B cell (primary cell): Measurements from ENCODE around the gene ASH1L. TPM values are rescaled to one million over a fixed set of nuclear protein-coding genes. Genes with fewer than 3 reads are reported as not detected.
"Not testable (repeated sequence)": the region's sequence is repeated elsewhere in the genome, so short reads cannot be mapped to it uniquely, and the experiment has no call there.

Experiments
- ATAC-seq: fragments of 200-7000 bp; cut with Tn5 transposase; one replicate; pipeline ENCODE4 v1.10.0; 2021; ENCODE audit warnings: low read depth, mild to moderate bottlenecking, moderate number of reproducible peaks, moderate library complexity
- CTCF ChIA-PET: fragments of 350-600 bp; sonication (Branson Sonifier 250); formaldehyde crosslinking; loops from one replicate; lab custom pipeline; 2021; ENCODE audit warnings: antibody characterized with exemption, inconsistent platforms; lab: Charles Lee
- POLR2A ChIA-PET: fragments of 350-600 bp; sonication (Branson Sonifier 250); formaldehyde crosslinking; loops from one replicate; lab custom pipeline; 2021; ENCODE audit warnings: antibody characterized with exemption; lab: Charles Lee
- DNase-seq: peaks from one replicate; pipeline ENCODE4 v3.0.0; 2013
- H2AFZ ChIP-seq: 2 replicates; pipeline ENCODE4 v1.6.1; 2012; ENCODE audit warnings: mild to moderate bottlenecking, low read depth, low read length; ENCODE audit not compliant: insufficient read depth, poor library complexity, severe bottlenecking
- H3K27ac ChIP-seq, 2 donors: 1 replicate in 1 of 2; 2 replicates in 1 of 2; pipeline ENCODE4 v1.5.1; 2012 to 2013; ENCODE audit warnings: low read length in 2 of 2, mild to moderate bottlenecking in 2 of 2, moderate library complexity in 1 of 2
- H3K27me3 ChIP-seq, 4 experiments: fragments of 200-600 bp in 1 of 4; sonication (generic) in 1 of 4; replicated peaks in 1 of 4; 1 replicate in 2 of 4; 2 replicates in 2 of 4; pipeline versions ENCODE4 v1.6.1 to v1.7.0; 2013 to 2016; ENCODE audit warnings: low read length in 3 of 4, mild to moderate bottlenecking in 2 of 4, mixed read lengths in 1 of 4, moderate library complexity in 1 of 4; ENCODE audit not compliant: insufficient read depth in 4 of 4, control insufficient read depth in 3 of 4; ENCODE audit errors: control extremely low read depth in 1 of 4
- H3K36me3 ChIP-seq, 2 experiments: replicated peaks in 1 of 2; 1 replicate in 1 of 2; 2 replicates in 1 of 2; pipeline versions ENCODE4 v1.6.1 to v1.7.1; 2013; ENCODE audit warnings: low read length in 1 of 2; ENCODE audit not compliant: insufficient read depth in 2 of 2, control insufficient read depth in 1 of 2; ENCODE audit errors: control extremely low read depth in 1 of 2, extremely low read depth in 1 of 2
- H3K4me1 ChIP-seq, 2 donors: fragments of 200-600 bp in 1 of 2; sonication (generic) in 1 of 2; 1 replicate in 1 of 2; 2 replicates in 1 of 2; pipeline versions ENCODE4 v1.5.1 to v1.6.1; 2013 to 2017; ENCODE audit warnings: low read length in 2 of 2; ENCODE audit not compliant: control insufficient read depth in 2 of 2, insufficient read depth in 2 of 2
- H3K4me2 ChIP-seq: replicated peaks from 2 replicates; pipeline ENCODE3; 2012; ENCODE audit warnings: mild to moderate bottlenecking, low read depth, low read length; ENCODE audit not compliant: poor library complexity, severe bottlenecking
- H3K4me3 ChIP-seq, 5 experiments: fragments of 200-600 bp in 1 of 5; sonication (generic) in 1 of 5; 1 replicate in 3 of 5; 2 replicates in 2 of 5; pipeline versions ENCODE4 v1.5.1 to v1.7.0; 2011 to 2016; ENCODE audit warnings: low read length in 4 of 5, mild to moderate bottlenecking in 4 of 5, low read depth in 2 of 5, control low read depth in 1 of 5, moderate library complexity in 1 of 5; ENCODE audit not compliant: insufficient read depth in 1 of 5; ENCODE audit errors: control extremely low read depth in 1 of 5, extremely low read depth in 1 of 5
- H3K79me2 ChIP-seq: fragments of 200-600 bp; sonication (generic); one replicate; pipeline ENCODE4 v1.6.0; 2016; ENCODE audit warnings: low read length; ENCODE audit not compliant: control insufficient read depth, insufficient read depth
- H3K9ac ChIP-seq: fragments of 200-600 bp; sonication (generic); 2 replicates; pipeline ENCODE4 v1.6.1; 2017; ENCODE audit warnings: mild to moderate bottlenecking, low read length, moderate library complexity
- H3K9me3 ChIP-seq, 3 donors: one replicate each; pipeline versions ENCODE4 v1.6.1 to v1.7.1; 2013; ENCODE audit warnings: low read length in 2 of 3; ENCODE audit not compliant: control insufficient read depth in 2 of 3, insufficient read depth in 1 of 3; ENCODE audit errors: control extremely low read depth in 1 of 3
- H4K20me1 ChIP-seq: 2 replicates; pipeline ENCODE4 v1.6.0; 2012; ENCODE audit warnings: mild to moderate bottlenecking, low read length; ENCODE audit not compliant: insufficient read depth, control insufficient read depth, poor library complexity, severe bottlenecking
- H3K27ac Mint-ChIP-seq: one replicate; pipeline ENCODE4 v1.8.0; 2021; ENCODE audit warnings: mixed read lengths
- H3K27me3 Mint-ChIP-seq: one replicate; pipeline ENCODE4 v1.8.0; 2021; ENCODE audit warnings: mixed read lengths
- H3K4me1 Mint-ChIP-seq: one replicate; pipeline ENCODE4 v1.8.0; 2021; ENCODE audit warnings: mixed read lengths
- H3K4me3 Mint-ChIP-seq: one replicate; pipeline ENCODE4 v1.8.0; 2021; ENCODE audit warnings: mixed read lengths
- H3K9me3 Mint-ChIP-seq: one replicate; pipeline ENCODE4 v1.8.0; 2022; ENCODE audit warnings: mixed read lengths; ENCODE audit not compliant: insufficient read depth
- EZH2 ChIP-seq: IDR thresholded peaks from 2 replicates; pipeline ENCODE4 v1.6.1; 2012; ENCODE audit warnings: borderline replicate concordance, low read depth, mild to moderate bottlenecking, moderate library complexity, low read length; ENCODE audit not compliant: insufficient read depth, poor library complexity, severe bottlenecking
- WGBS: methylation state at CpG from one replicate; pipeline ENCODE4 v1.1.5; 2013; ENCODE audit warnings: missing lambda C conversion rate; ENCODE audit not compliant: insufficient coverage; 5-methylcytosine and 5-hydroxymethylcytosine counted together
- intact Hi-C: fragments of 100-400 bp; cut with micrococcal nuclease; formaldehyde crosslinking; loops from one replicate; pipeline ENCODE4 v1.10.0; 2022
- polyA plus RNA-seq: library from polyadenylated mRNA; depleted of rRNA; stranded (reverse); fragments of >200 nt; gene quantifications from 2 replicates; pipeline ENCODE4 v1.2.3, GENCODE V29; 2012
- total RNA-seq, 2 donors: library from RNA; stranded (reverse); fragments of 120-200 nt in 1 of 2; gene quantifications; 1 replicate in 1 of 2; 2 replicates in 1 of 2; pipeline versions ENCODE4 v1.2.3 to v1.2.4, GENCODE V29; 2013 to 2022
- TF ChIP-seq, protein P1 (sequence below): fragments of 200-600 bp; IDR thresholded peaks from one replicate; pipeline ENCODE4 v1.8.0; 2022; ENCODE audit warnings: antibody characterized with exemption, mild to moderate bottlenecking

Gene ASH1L
- total and polyA plus RNA-seq, 2 donors (not counting 1 experiment from before 2014, with no cell fraction given) = 17.7 to 124 TPM

DNA sequence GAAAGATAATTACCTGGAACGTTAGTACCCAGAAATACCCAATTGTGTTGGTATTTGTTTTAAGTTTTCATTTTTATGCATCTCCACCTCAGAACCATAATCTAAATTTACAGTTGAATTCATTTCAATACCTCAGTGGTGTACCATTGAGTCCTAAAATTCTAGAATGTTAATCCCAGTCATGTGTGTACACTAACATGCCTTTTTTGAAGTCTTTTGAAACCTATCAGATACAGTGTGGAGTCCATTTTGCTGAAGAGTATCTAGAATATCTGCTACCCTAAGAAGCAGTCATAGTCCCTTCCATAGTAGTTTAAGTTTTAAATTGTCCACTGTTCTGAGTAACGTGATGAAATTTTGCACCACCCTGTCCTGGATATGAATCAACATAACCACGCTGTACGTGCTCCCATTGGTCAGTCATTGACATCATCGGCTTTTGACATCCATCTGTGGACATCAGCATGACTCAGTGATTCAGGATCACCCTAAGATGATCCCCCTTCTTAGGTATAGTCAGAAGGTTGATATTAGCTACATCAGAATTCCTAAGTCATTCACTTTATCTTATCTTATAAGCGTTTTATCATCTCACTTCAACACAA, 7.5 kb upstream of the ASH1L start:
- POLR2A ChIA-PET = no interaction called here

DNA sequence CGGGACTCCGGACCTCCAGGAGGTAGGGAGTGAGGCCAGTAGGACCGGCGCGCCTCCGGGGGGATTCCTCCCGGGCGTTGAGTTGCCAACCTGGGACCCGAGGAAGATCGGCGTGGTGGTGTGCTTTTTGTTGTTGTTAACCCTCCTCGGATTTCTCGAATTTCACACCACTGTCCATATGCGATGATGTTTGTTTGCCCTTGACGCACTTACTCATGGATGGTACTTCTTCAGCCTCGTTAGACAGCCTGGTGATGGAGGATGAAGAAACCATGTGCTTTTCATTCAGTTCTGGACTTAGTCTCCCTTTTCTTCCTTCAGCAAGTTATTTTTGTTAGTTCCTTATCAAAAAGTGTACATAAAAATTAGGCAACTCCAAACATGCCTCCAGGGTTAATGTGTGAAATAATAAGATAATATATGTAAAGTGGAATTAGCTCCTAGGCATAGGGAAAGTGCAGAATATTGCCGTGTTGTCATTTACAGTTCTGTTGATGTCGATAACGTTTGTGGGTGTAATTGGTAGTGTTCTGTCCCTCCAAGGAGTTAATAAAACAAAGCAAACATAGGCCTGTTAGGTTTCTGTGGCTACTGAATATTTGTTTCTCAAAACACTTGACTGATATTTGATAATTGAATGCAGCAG, 897 bp upstream of the ASH1L start:
- not testable (repeated sequence) for H3K9me3 Mint-ChIP-seq, DNase-seq, H3K27me3 ChIP-seq, H3K27me3 Mint-ChIP-seq, H3K36me3 ChIP-seq, H3K9me3 ChIP-seq, H4K20me1 ChIP-seq, ATAC-seq
- ChIA-PET CTCF (interaction anchor here (1.0 to 1.5 kb wide), 3 partner anchors 59 to 370 kb away, joined by 3 to 6 read pairs (median 3); no protein-coding TSS in a partner anchor), POLR2A (interaction anchor here (0.5 to 1.5 kb wide), 2 partner anchors 46 to 311 kb away, joined by 6 to 8 read pairs; partner anchors contain the start of gene MSTO1)
- H3K4me2 ChIP-seq = peak overlapping the region; percentile 71
- H3K4me1 ChIP-seq = peaks cover 19 to 27% of the 10 kb centered on the region in 2 donors
- peak overlapping the region; percentile 94 for H2AFZ ChIP-seq
- H3K27ac Mint-ChIP-seq = peak overlapping the region; percentile 98
- peak overlapping the region; percentile 96 to 97 for H3K27ac ChIP-seq
- H3K4me1 Mint-ChIP-seq = peaks cover 40% of the 10 kb centered on the region
- intact Hi-C loops = loop anchor here (2.0 to 5.0 kb wide), 4 partner anchors 35 to 301 kb away; partner anchors contain the start of genes GON4L, SCAMP3 and SYT11
- peak overlapping the region; percentile 83 to 96 (median 92) for H3K4me3 ChIP-seq
- H3K79me2 ChIP-seq = peaks cover 83% of the 10 kb centered on the region
- peak overlapping the region; percentile 88 for H3K9ac ChIP-seq
- H3K4me3 Mint-ChIP-seq = peak overlapping the region; percentile 99
- WGBS = 4% methylated on average over 15 of the region's 19 CpGs

More for the DNA sequence above, 7.5 kb upstream of the ASH1L start:
- Histone ChIP-seq H3K9me3 (no peaks in the 10 kb centered on the region), H3K9ac (no peak overlapping the region), H3K36me3 (peaks cover 4 to 9% of the 10 kb centered on the region in 2 experiments), H3K79me2 (peaks cover 90% of the 10 kb centered on the region), H3K4me2 (no peak overlapping the region), H3K27ac (no peak overlapping the region), H2AFZ (no peak overlapping the region), H4K20me1 (peaks cover 4% of the 10 kb centered on the region), H3K4me3 (no peak overlapping the region), H3K4me1 (no peaks in the 10 kb centered on the region), H3K27me3 (no peaks in the 10 kb centered on the region)
- Mint-ChIP-seq H3K27ac (peak overlapping the region; percentile 22), H3K4me3 (no peak overlapping the region), H3K4me1 (peaks cover 13% of the 10 kb centered on the region), H3K9me3 (no peaks in the 10 kb centered on the region), H3K27me3 (no peaks in the 10 kb centered on the region)
- ATAC-seq (no peak), DNase-seq (no peak)
- CTCF ChIA-PET = interaction anchor here (1.6 kb wide), 1 partner anchor 319 kb away, joined by 9 read pairs; no protein-coding TSS in a partner anchor
- intact Hi-C loops = no loop called here
- TF ChIP-seq, protein P1, sequence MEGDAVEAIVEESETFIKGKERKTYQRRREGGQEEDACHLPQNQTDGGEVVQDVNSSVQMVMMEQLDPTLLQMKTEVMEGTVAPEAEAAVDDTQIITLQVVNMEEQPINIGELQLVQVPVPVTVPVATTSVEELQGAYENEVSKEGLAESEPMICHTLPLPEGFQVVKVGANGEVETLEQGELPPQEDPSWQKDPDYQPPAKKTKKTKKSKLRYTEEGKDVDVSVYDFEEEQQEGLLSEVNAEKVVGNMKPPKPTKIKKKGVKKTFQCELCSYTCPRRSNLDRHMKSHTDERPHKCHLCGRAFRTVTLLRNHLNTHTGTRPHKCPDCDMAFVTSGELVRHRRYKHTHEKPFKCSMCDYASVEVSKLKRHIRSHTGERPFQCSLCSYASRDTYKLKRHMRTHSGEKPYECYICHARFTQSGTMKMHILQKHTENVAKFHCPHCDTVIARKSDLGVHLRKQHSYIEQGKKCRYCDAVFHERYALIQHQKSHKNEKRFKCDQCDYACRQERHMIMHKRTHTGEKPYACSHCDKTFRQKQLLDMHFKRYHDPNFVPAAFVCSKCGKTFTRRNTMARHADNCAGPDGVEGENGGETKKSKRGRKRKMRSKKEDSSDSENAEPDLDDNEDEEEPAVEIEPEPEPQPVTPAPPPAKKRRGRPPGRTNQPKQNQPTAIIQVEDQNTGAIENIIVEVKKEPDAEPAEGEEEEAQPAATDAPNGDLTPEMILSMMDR = no peak
- TF ChIP-seq EZH2 = no peak
- WGBS = 92% methylated on average over 4 of the region's 6 CpGs

DNA sequence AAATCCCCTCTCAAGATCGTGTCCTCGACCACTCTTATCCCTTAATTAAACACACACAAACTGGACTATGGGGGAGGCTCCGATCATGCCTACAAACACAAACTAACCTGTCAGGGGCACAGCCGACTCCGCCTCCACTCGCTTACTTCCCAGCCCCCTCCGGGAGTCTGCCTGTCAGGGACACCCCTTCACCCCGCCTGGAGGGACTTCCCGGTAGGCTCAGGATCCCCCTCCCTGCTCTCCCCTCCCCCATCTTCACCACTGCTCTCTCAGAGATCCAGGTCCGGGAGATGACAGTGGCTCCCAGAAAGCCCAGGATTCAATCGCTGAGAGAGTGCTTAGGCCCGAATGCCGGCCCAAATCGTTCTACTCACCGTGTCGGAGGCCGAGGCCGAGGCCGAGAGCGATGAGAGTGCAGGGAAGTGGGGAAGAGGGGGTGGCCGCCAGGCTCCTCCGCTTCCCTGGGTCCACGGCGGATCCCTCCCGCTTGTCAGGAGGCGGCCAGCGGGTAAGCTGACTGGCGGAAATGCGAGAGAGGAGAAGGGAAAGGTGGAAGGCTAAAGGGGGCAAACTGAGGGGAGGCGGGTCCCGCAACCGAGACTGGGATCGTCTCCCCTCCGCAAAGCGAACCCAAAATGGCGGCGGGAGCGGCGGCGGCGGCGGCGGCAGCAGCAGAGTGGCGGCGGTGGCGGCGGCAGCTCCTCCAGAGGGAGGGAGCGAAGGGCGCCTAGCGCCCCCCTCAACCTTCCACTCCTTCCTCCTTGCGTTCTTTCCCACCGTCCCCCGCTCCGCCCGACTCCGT, 623 bp downstream of the ASH1L start:
- WGBS = 0% methylated on average over 47 of the region's 56 CpGs
- H3K36me3 ChIP-seq, CTCF ChIA-PET, H3K27me3 Mint-ChIP-seq, H3K9me3 Mint-ChIP-seq, DNase-seq, H3K27me3 ChIP-seq, H3K9me3 ChIP-seq: not testable (repeated sequence)
- peak overlapping the region; percentile 94 for H2AFZ ChIP-seq
- peaks cover 19 to 27% of the 10 kb centered on the region in 2 donors for H3K4me1 ChIP-seq
- H3K4me3 ChIP-seq = peak overlapping the region in 4 of 5 experiments; percentile 83 to 96 (median 92)
- peaks cover 88% of the 10 kb centered on the region for H3K79me2 ChIP-seq
- Mint-ChIP-seq H3K27ac (peak overlapping the region; percentile 98), H3K4me3 (peak overlapping the region; percentile 99), H3K4me1 (peaks cover 47% of the 10 kb centered on the region)
- peak overlapping the region; percentile 88 for H3K9ac ChIP-seq
- ATAC-seq = peak; percentile 26
- intact Hi-C loops = loop anchor here (2.0 to 5.0 kb wide), 4 partner anchors 33 to 300 kb away; partner anchors contain the start of genes GON4L, SCAMP3 and SYT11
- POLR2A ChIA-PET = interaction anchor here (1.5 kb wide), 1 partner anchor 48 kb away, joined by 6 read pairs; the partner anchor contains the start of gene MSTO1
- peaks cover 14% of the 10 kb centered on the region for H4K20me1 ChIP-seq
- H3K27ac ChIP-seq = peak overlapping the region; percentile 96 to 97
- H3K4me2 ChIP-seq = peak overlapping the region; percentile 71
